Activated naive CD8-positive, alpha-beta T cell treated with anti-CD3 and anti-CD28 coated beads for 36 hours (primary cell): ENCODE measurements around the gene TMF1. TPM values are rescaled to one million over a fixed set of nuclear protein-coding genes. Genes with fewer than 3 reads are reported as not detected.

ENCODE experiments used
- DNase-seq: peaks from one replicate; pipeline ENCODE4 v3.0.0; 2021
- H3K27ac Mint-ChIP-seq: one replicate; pipeline ENCODE4 v1.8.0; 2022; ENCODE audit warnings: mild to moderate bottlenecking, moderate library complexity, mixed read lengths
- H3K27me3 Mint-ChIP-seq: one replicate; pipeline ENCODE4 v1.8.0; 2022; ENCODE audit warnings: mild to moderate bottlenecking, mixed read lengths
- H3K36me3 Mint-ChIP-seq: one replicate; pipeline ENCODE4 v1.8.0; 2021; ENCODE audit warnings: mild to moderate bottlenecking, mixed read lengths
- H3K4me1 Mint-ChIP-seq: one replicate; pipeline ENCODE4 v1.8.0; 2021; ENCODE audit warnings: mixed read lengths
- H3K4me3 Mint-ChIP-seq: one replicate; pipeline ENCODE4 v1.8.0; 2022; ENCODE audit warnings: mild to moderate bottlenecking, moderate library complexity, mixed read lengths
- H3K9me3 Mint-ChIP-seq: one replicate; pipeline ENCODE4 v1.8.0; 2022; ENCODE audit warnings: mixed read lengths
- total RNA-seq, 2 experiments: library from RNA; stranded (reverse); gene quantifications; one replicate each; pipeline ENCODE4 v1.2.3, GENCODE V29; 2021

TMF1 gene
- total RNA-seq, 2 experiments from 2014 or later: 28.8 to 30.5 TPM

DNA sequence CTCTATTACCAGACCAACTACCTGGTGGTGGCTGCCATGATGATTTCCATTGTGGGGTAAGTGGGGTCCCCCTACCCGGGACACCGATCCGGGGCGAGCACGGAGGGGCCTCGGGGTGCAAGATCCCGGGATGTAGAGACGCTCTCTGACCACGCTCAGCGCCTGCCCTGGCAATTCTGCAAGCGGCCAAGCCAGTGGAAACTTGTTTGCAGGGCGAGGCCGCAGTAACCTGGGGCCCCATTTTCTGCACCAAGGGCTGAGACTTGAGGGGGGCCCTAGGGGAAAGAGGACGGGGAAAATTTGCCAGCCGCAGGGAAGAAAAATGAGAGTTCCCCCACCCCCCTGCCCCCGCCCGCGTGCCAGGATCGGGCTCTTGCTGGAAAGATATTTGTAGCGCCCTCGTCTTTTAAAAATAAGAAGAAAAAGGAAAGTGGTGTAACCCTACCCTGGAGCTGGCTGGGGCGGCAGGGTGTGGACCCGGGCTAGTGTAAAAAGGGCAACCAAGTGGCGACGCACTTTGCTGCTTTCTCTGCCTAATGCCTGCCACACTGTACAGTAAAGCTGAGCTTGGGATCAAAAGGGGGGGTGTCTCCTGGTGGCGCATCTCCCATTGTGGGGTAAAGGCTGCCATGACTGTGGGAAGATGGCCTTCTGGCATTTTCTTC is 33.2 kb upstream of the TMF1 start:
- Mint-ChIP-seq H3K9me3 (no peaks in the 10 kb centered on the region), H3K27me3 (no peaks in the 10 kb centered on the region), H3K36me3 (peaks cover 28% of the 10 kb centered on the region), H3K27ac (peak overlapping the region; percentile 97), H3K4me1 (peaks cover 70% of the 10 kb centered on the region), H3K4me3 (peak overlapping the region; percentile 97)
- peak; percentile 42 for DNase-seq

DNA sequence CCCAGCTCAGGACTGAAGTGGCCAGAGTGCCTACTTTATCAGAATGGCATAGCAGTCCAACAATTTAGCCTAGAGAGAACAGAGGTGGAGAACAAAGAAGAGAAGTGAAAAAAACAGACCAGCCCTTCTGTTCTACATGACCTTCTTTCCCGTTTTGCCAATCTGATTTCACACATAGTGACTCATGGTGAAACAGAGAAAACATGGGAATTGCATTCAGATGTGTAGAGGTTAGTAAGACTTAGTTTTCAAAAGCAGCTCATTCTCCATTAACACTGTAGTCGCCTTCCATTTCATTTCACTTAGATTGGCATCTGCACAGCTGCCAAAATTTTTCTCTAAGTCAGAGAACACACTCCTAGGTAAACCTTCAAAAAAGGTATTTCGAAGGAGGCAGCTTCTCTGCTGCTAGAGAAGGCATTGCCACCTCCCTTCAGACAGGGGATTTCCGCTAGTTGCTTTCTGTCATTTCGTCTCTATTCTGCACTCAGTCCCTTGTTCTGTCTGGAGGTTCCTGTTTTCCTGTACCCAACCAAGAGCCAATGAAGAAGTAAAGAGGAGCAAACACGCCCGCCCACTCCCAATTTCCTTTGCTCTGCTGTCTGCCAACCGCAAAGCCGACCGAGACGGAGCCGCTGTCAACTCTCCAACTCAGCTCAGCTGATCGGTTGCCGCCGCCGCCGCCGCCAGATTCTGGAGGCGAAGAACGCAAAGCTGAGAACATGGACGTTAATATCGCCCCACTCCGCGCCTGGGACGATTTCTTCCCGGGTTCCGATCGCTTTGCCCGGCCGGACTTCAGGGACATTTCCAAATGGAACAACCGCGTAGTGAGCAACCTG is 32.4 kb upstream of the TMF1 start, which contains the start of gene ARL6IP5:
TSS of gene ARL6IP5 (plus strand) at position 612 of the 842 bp plus-strand sequence. CDS start at position 723, 111 bp downstream.
- peaks cover 63% of the 10 kb centered on the region for H3K4me1 Mint-ChIP-seq
- DNase-seq: peak; percentile 91
- peak within 1 kb of the TSS; percentile 97 for H3K27ac Mint-ChIP-seq
- H3K36me3 Mint-ChIP-seq: peaks cover 21% of the 10 kb centered on the region
- no peaks in the 10 kb centered on the region for H3K9me3 Mint-ChIP-seq
- peak within 1 kb of the TSS; percentile 97 for H3K4me3 Mint-ChIP-seq
- H3K27me3 Mint-ChIP-seq: no peaks in the 10 kb centered on the region

DNA sequence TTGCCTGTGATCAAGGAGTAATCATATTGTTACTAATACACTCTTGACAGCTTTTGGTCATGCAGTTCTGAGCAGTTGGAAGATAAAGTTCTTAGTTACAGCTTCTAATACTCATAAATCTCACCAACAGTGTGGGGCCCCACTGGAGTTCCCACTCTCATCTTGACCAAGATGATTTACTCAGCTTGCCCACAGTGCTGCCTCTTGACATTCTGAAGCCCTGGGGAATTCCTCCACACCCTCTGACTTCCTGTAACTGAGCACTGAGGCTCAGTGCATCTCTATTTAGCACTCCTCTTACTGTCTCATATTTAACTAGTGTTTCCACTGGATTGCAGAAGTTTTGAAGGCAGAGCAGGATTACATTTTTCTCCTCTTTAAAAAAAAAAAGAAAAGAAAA is 30.7 kb upstream of the TMF1 start:
- Mint-ChIP-seq H3K27me3 (no peaks in the 10 kb centered on the region), H3K4me3 (peak overlapping the region; percentile 61), H3K4me1 (peaks cover 64% of the 10 kb centered on the region)

DNA sequence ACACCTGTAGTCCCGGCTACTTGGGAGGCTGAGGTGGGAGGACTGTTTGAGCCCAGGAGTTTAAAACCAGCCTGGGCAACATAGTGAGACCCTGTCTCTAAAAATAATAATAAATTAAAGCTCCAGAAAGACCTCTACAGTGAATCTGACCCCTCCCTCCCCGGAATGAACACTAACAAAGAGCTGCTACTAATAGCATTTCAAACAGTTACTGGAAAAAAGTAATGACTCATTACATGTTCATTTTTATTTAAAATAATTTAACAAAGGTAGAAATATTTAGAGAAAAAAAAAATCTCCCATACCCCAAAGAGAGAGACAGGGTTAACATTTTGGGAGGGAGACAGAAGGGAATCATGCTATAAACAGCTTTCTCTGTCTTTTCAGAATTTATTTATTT is 30.2 kb upstream of the TMF1 start:
- Mint-ChIP-seq H3K27me3 (no peaks in the 10 kb centered on the region), H3K9me3 (no peaks in the 10 kb centered on the region), H3K27ac (peak overlapping the region; percentile 97), H3K4me1 (peaks cover 64% of the 10 kb centered on the region), H3K36me3 (peaks cover 14% of the 10 kb centered on the region), H3K4me3 (peak overlapping the region; percentile 61)
- DNase-seq: no peak

More for the DNA sequence above, 30.7 kb upstream of the TMF1 start:
- H3K9me3 Mint-ChIP-seq: no peaks in the 10 kb centered on the region
- H3K27ac Mint-ChIP-seq: peak overlapping the region; percentile 97
- H3K36me3 Mint-ChIP-seq: peaks cover 14% of the 10 kb centered on the region
- peak; percentile 70 for DNase-seq

DNA sequence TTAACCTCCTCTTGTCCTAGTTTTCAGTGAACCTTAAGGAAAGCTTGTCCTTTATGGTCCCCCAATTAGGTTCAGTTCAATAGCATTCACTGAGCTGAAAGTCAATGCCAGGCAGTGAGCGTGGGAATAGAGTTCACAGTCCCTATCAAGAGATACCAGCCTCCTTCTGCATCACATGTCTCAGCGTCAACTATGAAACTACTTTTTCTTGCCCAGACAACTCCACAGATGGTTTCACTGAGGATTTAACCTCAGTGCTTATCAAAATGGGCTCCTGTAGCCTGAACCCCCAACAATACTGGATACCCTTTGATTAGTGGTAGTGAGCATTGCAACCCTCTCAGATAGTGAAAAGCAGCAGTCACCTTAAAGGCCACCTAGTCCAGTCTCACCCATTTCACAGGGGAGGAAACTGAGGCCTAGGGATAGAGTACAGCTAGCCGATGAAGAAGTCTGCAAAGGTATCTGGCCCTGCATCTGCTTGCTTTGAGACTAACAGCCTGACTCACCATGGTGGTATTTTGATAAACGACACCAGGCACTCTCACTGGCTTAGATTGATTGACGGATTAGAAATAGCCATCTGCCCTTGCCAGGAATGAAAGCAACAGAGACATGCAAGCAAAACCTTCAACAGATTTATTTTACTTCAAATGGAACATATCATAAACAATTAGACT is 29.6 kb upstream of the TMF1 start:
- Mint-ChIP-seq H3K36me3 (peaks cover 12% of the 10 kb centered on the region), H3K4me1 (peaks cover 64% of the 10 kb centered on the region), H3K27me3 (no peaks in the 10 kb centered on the region), H3K4me3 (peak overlapping the region; percentile 22), H3K9me3 (no peaks in the 10 kb centered on the region), H3K27ac (peak overlapping the region; percentile 97)
- DNase-seq: no peak

DNA sequence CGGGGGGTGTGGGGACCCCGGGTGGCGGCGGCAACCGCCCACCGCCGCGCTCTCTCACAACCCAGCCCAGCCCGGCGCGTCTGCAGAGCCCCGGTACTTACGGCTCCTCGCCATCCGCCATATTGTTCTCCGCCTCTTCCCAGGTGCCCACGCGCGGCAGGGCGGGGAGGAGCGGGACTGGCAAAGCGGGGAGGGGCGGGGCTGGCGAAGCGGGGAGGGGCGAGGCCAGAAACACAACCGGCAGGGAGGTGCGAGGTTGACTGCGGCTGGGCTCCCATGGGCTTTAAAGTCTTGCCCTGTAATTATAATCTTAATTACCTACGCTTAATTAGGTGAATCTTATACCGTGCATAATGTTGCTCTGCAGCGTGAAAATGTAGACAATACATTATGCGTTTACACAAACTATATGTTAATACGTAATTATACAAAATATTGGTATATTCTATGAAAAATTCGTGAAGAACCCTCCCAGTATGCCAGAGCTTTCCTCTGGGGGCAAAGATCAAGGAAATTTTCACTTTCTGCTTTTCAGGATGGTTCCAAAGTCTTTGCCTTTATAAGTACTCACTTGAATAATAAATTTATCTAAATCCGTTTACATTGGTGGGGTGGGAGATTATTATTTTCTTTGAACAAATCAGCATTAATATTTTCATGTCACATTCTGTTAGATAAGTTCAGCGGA is 28.2 kb upstream of the TMF1 start, which contains the start of gene UBA3:
TSS of gene UBA3 (minus strand) at position 133 of the 688 bp plus-strand sequence. CDS start at position 121, 12 bp downstream.
- peak; percentile 91 for DNase-seq
- H3K4me3 Mint-ChIP-seq: peak within 1 kb of the TSS; percentile 79
- peak within 1 kb of the TSS; percentile 97 for H3K27ac Mint-ChIP-seq
- peaks cover 7% of the 10 kb centered on the region for H3K36me3 Mint-ChIP-seq
- peaks cover 65% of the 10 kb centered on the region for H3K4me1 Mint-ChIP-seq
- H3K9me3 Mint-ChIP-seq: no peaks in the 10 kb centered on the region
- H3K27me3 Mint-ChIP-seq: no peaks in the 10 kb centered on the region

DNA sequence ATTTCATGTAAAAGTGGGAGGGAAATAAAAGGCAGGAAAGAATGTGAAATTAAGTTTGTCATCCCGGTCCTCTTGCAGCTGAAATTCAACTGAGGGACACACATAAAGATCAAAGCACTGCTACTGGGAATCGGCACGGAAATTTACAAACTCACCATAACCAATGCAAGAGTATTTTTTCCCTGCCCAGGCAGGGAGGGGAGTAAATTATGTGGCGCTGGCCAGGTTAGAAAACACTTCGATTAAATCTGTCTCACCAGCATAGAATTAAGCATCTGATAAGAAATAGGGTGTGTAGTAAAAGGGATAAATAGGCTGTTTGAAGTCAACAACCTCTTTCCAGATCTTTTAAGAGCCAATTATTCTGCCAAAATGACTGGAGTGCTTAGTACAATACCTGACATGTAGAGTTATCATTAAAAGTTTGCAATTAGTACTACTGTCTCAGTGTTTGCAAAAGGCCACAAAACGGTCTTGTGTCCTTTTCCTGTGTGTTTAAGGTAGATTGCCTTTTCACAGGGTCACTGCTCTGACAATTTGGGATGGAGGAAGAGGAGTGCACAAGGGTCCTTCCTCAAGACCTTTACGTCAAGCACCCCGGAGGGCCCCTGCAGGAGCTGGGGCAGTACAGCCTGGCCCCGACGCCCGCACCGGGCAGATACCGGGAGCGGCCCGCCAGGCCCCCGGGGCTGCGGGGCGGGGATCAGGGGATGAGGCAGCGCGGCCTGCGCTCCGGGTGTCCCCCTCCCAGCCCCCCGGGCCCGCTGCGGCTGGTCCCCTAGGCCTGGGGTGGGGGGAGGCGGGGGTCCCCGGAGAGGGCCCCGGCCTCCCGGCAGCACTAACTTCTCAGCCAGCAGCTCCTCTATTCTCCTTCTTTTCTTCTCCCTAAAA is 27.4 kb upstream of the TMF1 start:
- Mint-ChIP-seq H3K27me3 (no peaks in the 10 kb centered on the region), H3K9me3 (no peaks in the 10 kb centered on the region)
- peak; percentile 37 for DNase-seq

DNA sequence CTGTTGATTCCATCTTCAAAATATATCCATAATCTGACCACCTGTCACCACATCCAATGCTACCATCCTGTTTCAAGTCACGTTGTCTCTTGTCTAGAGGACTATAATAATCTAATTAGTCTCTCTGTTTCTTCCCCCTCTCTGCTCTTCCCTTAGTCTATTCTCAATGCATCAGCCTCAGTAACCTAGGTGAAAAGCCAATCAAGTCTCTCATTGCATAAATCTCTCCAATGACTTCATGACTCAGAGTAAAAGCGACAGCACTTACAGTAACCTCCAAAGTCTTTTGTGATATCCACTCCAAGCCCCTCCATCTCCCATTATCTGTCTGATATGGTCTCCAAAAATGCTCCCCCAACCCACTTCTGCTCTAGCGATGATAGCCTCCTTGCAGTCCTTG is 20.8 kb upstream of the TMF1 start:
- Mint-ChIP-seq H3K27ac (no peak overlapping the region), H3K36me3 (peaks cover 24% of the 10 kb centered on the region), H3K4me3 (no peak overlapping the region)

More for the DNA sequence above, 27.4 kb upstream of the TMF1 start:
- Mint-ChIP-seq H3K4me1 (peaks cover 63% of the 10 kb centered on the region), H3K36me3 (peaks cover 5% of the 10 kb centered on the region), H3K27ac (peak overlapping the region; percentile 80), H3K4me3 (peak overlapping the region; percentile 79)

DNA sequence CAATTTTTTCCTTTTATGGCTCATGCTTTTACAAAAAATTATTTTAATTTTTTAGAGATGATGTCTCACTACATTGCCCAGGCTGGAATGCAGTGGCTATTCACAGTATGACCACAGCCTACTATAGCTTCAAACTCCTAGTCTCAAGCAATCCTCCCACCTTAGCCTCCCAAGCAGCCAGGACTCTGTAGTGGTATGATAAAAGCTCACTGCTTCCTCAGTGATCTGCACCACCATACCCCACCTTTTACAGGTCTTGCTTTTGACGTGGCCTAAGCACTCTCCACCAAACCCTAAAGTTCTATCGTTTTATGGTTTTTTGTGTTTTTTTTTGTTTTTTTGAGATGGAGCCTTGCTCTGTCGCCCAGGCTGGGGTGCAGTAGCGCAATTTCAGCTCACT is 14.0 kb upstream of the TMF1 start:
- H3K4me1 Mint-ChIP-seq: peaks cover 34% of the 10 kb centered on the region
- H3K27me3 Mint-ChIP-seq: no peaks in the 10 kb centered on the region
- peak overlapping the region; percentile 74 for H3K27ac Mint-ChIP-seq
- peaks cover 28% of the 10 kb centered on the region for H3K36me3 Mint-ChIP-seq
- DNase-seq: no peak
- no peak overlapping the region for H3K4me3 Mint-ChIP-seq
- H3K9me3 Mint-ChIP-seq: peaks cover 2% of the 10 kb centered on the region

More for the DNA sequence above, 20.8 kb upstream of the TMF1 start:
- no peak for DNase-seq
- peaks cover 24% of the 10 kb centered on the region for H3K4me1 Mint-ChIP-seq
- no peaks in the 10 kb centered on the region for H3K9me3 Mint-ChIP-seq
- no peaks in the 10 kb centered on the region for H3K27me3 Mint-ChIP-seq

DNA sequence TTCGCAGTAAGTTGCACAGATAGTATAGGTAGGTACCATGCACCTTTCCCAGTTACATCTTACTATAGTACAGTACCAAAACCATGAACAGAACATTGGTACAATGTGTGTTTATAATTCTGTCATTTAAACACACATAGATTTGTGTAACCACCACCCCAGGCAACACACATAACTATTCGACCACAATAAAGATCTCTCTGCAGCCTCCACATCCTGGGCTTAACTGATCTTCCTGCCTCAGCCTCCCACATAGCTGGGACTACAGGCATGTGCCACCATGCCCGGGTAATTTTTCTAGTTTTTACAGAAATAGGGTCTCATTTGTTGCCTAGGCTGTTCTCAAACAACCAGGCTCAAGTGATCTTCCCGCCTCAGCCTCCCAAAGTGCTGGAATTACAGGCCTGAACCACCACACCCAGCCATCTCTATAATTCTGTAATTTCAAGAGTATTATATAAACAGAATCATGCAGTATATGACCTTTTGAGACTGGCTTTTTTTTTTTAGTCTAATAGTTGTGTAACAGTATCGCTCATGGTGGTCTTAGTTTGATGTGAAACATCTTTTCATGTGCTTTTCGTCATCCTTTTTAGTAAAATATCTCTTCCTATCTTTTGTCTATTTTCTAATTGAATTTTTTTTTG is 13.3 kb upstream of the TMF1 start:
- Mint-ChIP-seq H3K9me3 (peaks cover 2% of the 10 kb centered on the region), H3K4me1 (peaks cover 34% of the 10 kb centered on the region), H3K27me3 (no peaks in the 10 kb centered on the region), H3K36me3 (peaks cover 34% of the 10 kb centered on the region), H3K4me3 (peak overlapping the region; percentile 6), H3K27ac (peak overlapping the region; percentile 74)
- DNase-seq: no peak

DNA sequence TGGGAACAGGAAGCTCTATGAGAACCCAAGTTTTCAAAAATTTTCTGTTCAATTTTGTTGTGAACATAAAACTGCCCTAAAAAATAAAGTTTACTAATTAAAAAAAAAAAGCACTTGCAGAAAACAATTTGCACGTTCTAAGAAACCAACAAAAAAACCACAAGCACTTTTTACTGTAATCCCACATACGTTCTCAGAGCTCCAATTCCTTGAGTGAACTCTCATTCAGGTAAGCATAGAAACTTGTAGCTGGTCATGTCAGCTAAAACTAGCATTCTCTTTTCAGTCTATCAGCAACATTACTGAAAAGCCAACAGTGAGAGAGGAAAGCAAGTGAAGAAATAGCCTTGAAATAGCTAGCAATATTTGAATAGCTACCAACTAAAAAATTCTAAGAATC is 11.5 kb upstream of the TMF1 start:
- Mint-ChIP-seq H3K4me3 (no peak overlapping the region), H3K9me3 (peaks cover 7% of the 10 kb centered on the region), H3K36me3 (peaks cover 49% of the 10 kb centered on the region), H3K4me1 (peaks cover 46% of the 10 kb centered on the region), H3K27me3 (no peaks in the 10 kb centered on the region), H3K27ac (no peak overlapping the region)
- no peak for DNase-seq

DNA sequence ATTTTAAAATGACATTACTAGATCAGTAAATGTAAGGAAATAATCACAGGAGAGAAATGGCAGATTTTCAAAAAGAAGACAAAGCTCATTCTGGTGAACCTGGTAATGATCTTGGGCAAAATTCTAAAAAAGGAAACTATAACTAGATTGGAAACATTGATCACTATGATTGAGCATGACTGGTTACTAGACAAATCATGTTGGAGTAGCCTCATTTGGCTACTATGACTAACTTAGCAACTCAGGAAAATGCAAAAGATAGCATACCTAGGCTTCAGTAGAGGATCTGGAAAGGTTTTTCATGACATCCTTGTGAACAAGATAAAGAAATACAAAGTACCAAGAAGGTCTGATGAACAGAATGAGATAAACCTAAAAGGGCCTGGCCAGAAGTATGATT is 7.6 kb upstream of the TMF1 start:
- no peak overlapping the region for H3K4me3 Mint-ChIP-seq
- no peak for DNase-seq
- peaks cover 7% of the 10 kb centered on the region for H3K9me3 Mint-ChIP-seq
- peaks cover 48% of the 10 kb centered on the region for H3K36me3 Mint-ChIP-seq
- H3K4me1 Mint-ChIP-seq: peaks cover 32% of the 10 kb centered on the region
- no peaks in the 10 kb centered on the region for H3K27me3 Mint-ChIP-seq
- peak overlapping the region; percentile 87 for H3K27ac Mint-ChIP-seq

DNA sequence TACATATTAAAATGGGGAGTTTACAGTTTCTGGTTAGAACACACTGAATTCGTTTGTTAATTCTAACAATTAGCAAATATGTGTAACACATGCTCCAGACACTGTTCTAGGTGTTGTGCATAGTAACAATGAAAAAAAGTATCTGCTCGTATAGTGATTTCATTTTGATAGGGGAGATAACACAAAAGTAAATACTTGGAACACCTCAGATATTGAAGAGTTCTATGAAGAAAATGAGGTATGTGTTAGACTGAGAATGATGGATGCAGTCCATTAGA is 6.8 kb upstream of the TMF1 start:
- Mint-ChIP-seq H3K4me1 (peaks cover 24% of the 10 kb centered on the region), H3K4me3 (no peak overlapping the region), H3K27me3 (no peaks in the 10 kb centered on the region), H3K36me3 (peaks cover 43% of the 10 kb centered on the region), H3K27ac (peak overlapping the region; percentile 87), H3K9me3 (peaks cover 7% of the 10 kb centered on the region)
- no peak for DNase-seq
